Measurements from ENCODE around the gene LIX1L. TPM values are rescaled to one million over a fixed set of nuclear protein-coding genes. Genes with fewer than 3 reads are reported as not detected.

Gene LIX1L
- total and polyA plus RNA-seq, 2 donors (not counting 3 experiments of a cell fraction or from before 2014, with no cell fraction given) = 54.9 to 56.4 TPM

- FAIRE-seq (no peak), DNase-seq (ENCODE audit: low read depth, low spot score) (no peak)
- Histone ChIP-seq H3K79me2 (ENCODE audit: control insufficient read depth, insufficient read depth, low read length) (no peaks in the 10 kb centered on the region), H3K36me3 (ENCODE audit: control insufficient read depth in 2 of 2, extremely low read depth in 1 of 2, insufficient read depth in 2 of 2, low read length in 2 of 2) (no peaks in the 10 kb centered on the region), H3K9me1 (replicated peaks; ENCODE audit: control insufficient read depth, extremely low read depth, insufficient read depth, low read length) (no peaks in the 10 kb centered on the region), H3K27ac (ENCODE audit: insufficient read depth, low read depth, low read length) (no peak overlapping the region), H3K4me1 (ENCODE audit: control insufficient read depth, extremely low read depth, insufficient read depth, low read length) (peaks cover 26% of the 10 kb centered on the region), H3K9me3 (replicated peaks; ENCODE audit: control insufficient read depth, insufficient read depth, low read length) (no peaks in the 10 kb centered on the region), H3K27me3 (ENCODE audit: control insufficient read depth in 2 of 2, insufficient read depth in 2 of 2, low read length in 2 of 2) (no peaks in the 10 kb centered on the region), H2AFZ (ENCODE audit: low read depth, low read length) (no peak overlapping the region), H3K4me3 (replicated peaks in 1 of 3; ENCODE audit: insufficient read depth in 1 of 3, low read depth in 1 of 3, low read length in 3 of 3) (no peak overlapping the region), H3K9ac (replicated peaks; ENCODE audit: extremely low read depth, insufficient read depth, low read length) (no peak overlapping the region), H3K4me2 (ENCODE audit: insufficient read depth, low read length) (no peak overlapping the region), H4K20me1 (replicated peaks; ENCODE audit: control insufficient read depth, extremely low read depth, insufficient read depth, low read length) (no peaks in the 10 kb centered on the region)
- intact Hi-C loops (cut with micrococcal nuclease) (no loop called here), dilution Hi-C loops (cut with MboI; ENCODE audit: extremely low pct_ligation_motif_present, low sequenced_read_pairs) (no loop called here)
- BruUV-seq (replicated peaks) = no TSS peak
- CTCF ChIA-PET = interaction anchor here (20.0 kb wide), 1 partner anchor 31 kb away, joined by 496 read pairs; no protein-coding TSS in a partner anchor
- POLR2A ChIA-PET = no interaction called here
- TF ChIP-seq MAX (IDR thresholded peaks at IDR 0.05; ENCODE audit: insufficient read depth, insufficient read length) (no peak), POLR2AphosphoS5 (IDR thresholded peaks at IDR 0.05; ENCODE audit: insufficient read depth, low read depth, low read length) (no peak), FOS (IDR thresholded peaks at IDR 0.05; ENCODE audit: borderline replicate concordance, insufficient read depth, low read length) (no peak), MYC (IDR thresholded peaks at IDR 0.05; ENCODE audit: low read depth, low read length) (no peak)
Observed at GRCh38 chr1:145975216-145975615, 17.4 kb upstream of the LIX1L start.

- DNase-seq (ENCODE audit: low read depth, low spot score) = no peak
- no TSS peak for BruUV-seq (replicated peaks)
- dilution Hi-C loops (cut with MboI; ENCODE audit: extremely low pct_ligation_motif_present, low sequenced_read_pairs) (no loop called here), intact Hi-C loops (cut with micrococcal nuclease) (no loop called here)
- ChIA-PET POLR2A (no interaction called here), CTCF (interaction anchor here (20.0 kb wide), 1 partner anchor 32 kb away, joined by 496 read pairs; no protein-coding TSS in a partner anchor)
- no peak overlapping the region for H3K4me2 ChIP-seq (ENCODE audit: insufficient read depth, low read length)
- H3K9me3 ChIP-seq (replicated peaks; ENCODE audit: control insufficient read depth, insufficient read depth, low read length) = no peaks in the 10 kb centered on the region
- H3K9ac ChIP-seq (replicated peaks; ENCODE audit: extremely low read depth, insufficient read depth, low read length) = no peak overlapping the region
- no peak for FAIRE-seq
- no peak overlapping the region for H3K4me3 ChIP-seq (replicated peaks in 1 of 3; ENCODE audit: insufficient read depth in 1 of 3, low read depth in 1 of 3, low read length in 3 of 3)
- no peak for TF ChIP-seq MYC (IDR thresholded peaks at IDR 0.05; ENCODE audit: low read depth, low read length)
- no peak for TF ChIP-seq FOS (IDR thresholded peaks at IDR 0.05; ENCODE audit: borderline replicate concordance, insufficient read depth, low read length)
- TF ChIP-seq EZH2 (IDR thresholded peaks at IDR 0.05; ENCODE audit: borderline replicate concordance, low read depth, low read length, severe bottlenecking) = no peak
- no peak for TF ChIP-seq GATA2 (IDR thresholded peaks at IDR 0.05; ENCODE audit: insufficient read depth, insufficient read length, low read depth, low read length)
- no peak for TF ChIP-seq CTCF (IDR thresholded peaks at IDR 0.05; ENCODE audit: extremely low read depth in 1 of 2, insufficient read depth in 1 of 2, low read depth in 1 of 2, low read length in 2 of 2)
- no peak for TF ChIP-seq POLR2AphosphoS5 (IDR thresholded peaks at IDR 0.05; ENCODE audit: insufficient read depth, low read depth, low read length)
- H3K27ac ChIP-seq (ENCODE audit: insufficient read depth, low read depth, low read length) = no peak overlapping the region
- H3K9me1 ChIP-seq (replicated peaks; ENCODE audit: control insufficient read depth, extremely low read depth, insufficient read depth, low read length) = no peaks in the 10 kb centered on the region
- H4K20me1 ChIP-seq (replicated peaks; ENCODE audit: control insufficient read depth, extremely low read depth, insufficient read depth, low read length) = no peaks in the 10 kb centered on the region
- no peaks in the 10 kb centered on the region for H3K27me3 ChIP-seq (ENCODE audit: control insufficient read depth in 2 of 2, insufficient read depth in 2 of 2, low read length in 2 of 2)
- H3K36me3 ChIP-seq (ENCODE audit: control insufficient read depth in 2 of 2, extremely low read depth in 1 of 2, insufficient read depth in 2 of 2, low read length in 2 of 2) = no peaks in the 10 kb centered on the region
- peaks cover 21% of the 10 kb centered on the region for H3K4me1 ChIP-seq (ENCODE audit: control insufficient read depth, extremely low read depth, insufficient read depth, low read length)
- no peak overlapping the region for H2AFZ ChIP-seq (ENCODE audit: low read depth, low read length)
- H3K79me2 ChIP-seq (ENCODE audit: control insufficient read depth, insufficient read depth, low read length) = no peaks in the 10 kb centered on the region
Observed at GRCh38 chr1:145974721-145975120, 16.9 kb upstream of the LIX1L start.
